Activated T-cell treated with anti-CD3 and anti-CD28 coated beads, Interleukin-2, amount 50 U/mL, for 24 hours (primary cell): ENCODE results near the gene TMC8.
A peak's percentile ranks its signal among the peaks of the same experiment; 100 is the strongest.

Experiments used
- DNase-seq: peaks from one replicate; pipeline ENCODE4 v3.0.0-alpha.2; 2020
- H3K27ac Mint-ChIP-seq: 2 replicates; pipeline ENCODE4 v1.8.0; 2020; ENCODE audit warnings: mild to moderate bottlenecking, mixed read lengths
- H3K27me3 Mint-ChIP-seq: 2 replicates; pipeline ENCODE4 v1.8.0; 2020; ENCODE audit warnings: mixed read lengths
- H3K36me3 Mint-ChIP-seq: 2 replicates; pipeline ENCODE4 v1.8.0; 2020; ENCODE audit warnings: low read depth, mixed read lengths
- H3K4me1 Mint-ChIP-seq: 2 replicates; pipeline ENCODE4 v1.8.0; 2020; ENCODE audit warnings: low read depth, mixed read lengths
- H3K4me3 Mint-ChIP-seq: 2 replicates; pipeline ENCODE4 v1.8.0; 2020; ENCODE audit warnings: mild to moderate bottlenecking, moderate library complexity, mixed read lengths
- H3K9me3 Mint-ChIP-seq: 2 replicates; pipeline ENCODE4 v1.8.0; 2020; ENCODE audit warnings: mixed read lengths

Gene TMC8

DNA sequence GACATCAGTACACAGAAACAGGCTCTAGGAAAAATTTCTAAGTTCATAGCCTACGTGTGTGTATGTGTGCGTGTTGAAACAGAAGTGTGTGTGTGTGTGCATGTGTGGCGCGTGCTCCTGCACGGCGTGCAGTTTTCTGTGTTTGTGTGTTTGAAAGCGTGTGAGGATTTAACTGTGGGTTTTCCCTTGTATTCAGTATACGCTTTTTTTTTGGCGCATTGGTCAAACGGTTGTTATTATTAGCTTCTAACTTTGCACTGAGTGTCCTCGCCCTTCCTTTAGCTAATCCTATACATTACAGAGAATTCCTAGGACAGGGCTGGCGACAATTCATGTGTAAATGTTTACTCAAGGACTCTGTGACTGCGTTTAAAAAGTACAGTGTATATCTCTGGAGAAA lies 25.0 kb upstream of the TMC8 start:
- H3K36me3 Mint-ChIP-seq: peaks cover 77% of the 10 kb centered on the region
- H3K27ac Mint-ChIP-seq: peak overlapping the region; percentile 26
- peaks cover 20% of the 10 kb centered on the region for H3K4me1 Mint-ChIP-seq
- no peak for DNase-seq
- no peaks in the 10 kb centered on the region for H3K9me3 Mint-ChIP-seq
- no peak overlapping the region for H3K4me3 Mint-ChIP-seq
- no peaks in the 10 kb centered on the region for H3K27me3 Mint-ChIP-seq

DNA sequence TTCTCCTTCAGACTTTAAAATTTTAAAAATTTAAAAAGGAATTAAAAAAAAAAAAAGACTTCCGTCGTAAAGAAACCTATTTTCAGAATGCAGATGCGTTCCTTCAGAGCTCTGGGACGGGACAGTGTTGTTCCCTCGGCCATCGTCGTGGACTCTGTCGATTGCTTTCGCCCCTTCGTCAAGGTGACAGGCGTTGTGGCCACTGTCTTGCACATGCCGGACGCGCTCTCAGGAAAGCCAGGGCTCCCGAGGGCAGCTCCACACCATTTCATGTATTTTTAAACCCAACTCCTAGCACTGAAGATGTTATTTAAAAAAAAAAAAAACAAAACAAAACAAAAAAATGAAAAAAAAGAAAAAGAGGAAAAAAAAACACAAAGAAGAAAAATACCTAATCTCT lies 24.4 kb upstream of the TMC8 start:
- peaks cover 77% of the 10 kb centered on the region for H3K36me3 Mint-ChIP-seq
- no peak overlapping the region for H3K27ac Mint-ChIP-seq
- no peaks in the 10 kb centered on the region for H3K27me3 Mint-ChIP-seq
- H3K4me1 Mint-ChIP-seq: peaks cover 22% of the 10 kb centered on the region
- no peaks in the 10 kb centered on the region for H3K9me3 Mint-ChIP-seq
- no peak for DNase-seq
- H3K4me3 Mint-ChIP-seq: no peak overlapping the region

DNA sequence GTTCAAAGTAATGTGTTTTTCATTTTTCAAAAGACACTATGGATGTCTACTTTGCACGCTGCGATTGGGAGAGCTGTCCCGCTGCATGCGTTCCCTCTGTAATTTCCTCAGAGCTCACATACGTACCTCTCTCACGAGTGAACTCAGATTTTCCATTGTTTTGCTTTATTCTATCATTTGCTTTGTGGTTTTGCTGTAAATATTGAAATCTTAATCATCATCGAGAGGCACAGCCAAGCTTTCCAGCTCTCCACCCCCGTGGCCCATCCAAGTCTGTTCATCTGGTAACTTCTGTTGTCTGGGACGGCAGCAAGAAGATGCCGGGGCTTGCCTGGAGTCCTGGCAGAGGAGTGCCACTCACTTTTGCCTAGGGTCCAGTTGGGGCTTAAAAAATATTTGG lies 23.1 kb upstream of the TMC8 start:
- DNase-seq: peak; percentile 50
- Mint-ChIP-seq H3K36me3 (peaks cover 71% of the 10 kb centered on the region), H3K9me3 (no peaks in the 10 kb centered on the region), H3K27me3 (no peaks in the 10 kb centered on the region), H3K4me3 (no peak overlapping the region), H3K4me1 (peaks cover 23% of the 10 kb centered on the region), H3K27ac (peak overlapping the region; percentile 73)

DNA sequence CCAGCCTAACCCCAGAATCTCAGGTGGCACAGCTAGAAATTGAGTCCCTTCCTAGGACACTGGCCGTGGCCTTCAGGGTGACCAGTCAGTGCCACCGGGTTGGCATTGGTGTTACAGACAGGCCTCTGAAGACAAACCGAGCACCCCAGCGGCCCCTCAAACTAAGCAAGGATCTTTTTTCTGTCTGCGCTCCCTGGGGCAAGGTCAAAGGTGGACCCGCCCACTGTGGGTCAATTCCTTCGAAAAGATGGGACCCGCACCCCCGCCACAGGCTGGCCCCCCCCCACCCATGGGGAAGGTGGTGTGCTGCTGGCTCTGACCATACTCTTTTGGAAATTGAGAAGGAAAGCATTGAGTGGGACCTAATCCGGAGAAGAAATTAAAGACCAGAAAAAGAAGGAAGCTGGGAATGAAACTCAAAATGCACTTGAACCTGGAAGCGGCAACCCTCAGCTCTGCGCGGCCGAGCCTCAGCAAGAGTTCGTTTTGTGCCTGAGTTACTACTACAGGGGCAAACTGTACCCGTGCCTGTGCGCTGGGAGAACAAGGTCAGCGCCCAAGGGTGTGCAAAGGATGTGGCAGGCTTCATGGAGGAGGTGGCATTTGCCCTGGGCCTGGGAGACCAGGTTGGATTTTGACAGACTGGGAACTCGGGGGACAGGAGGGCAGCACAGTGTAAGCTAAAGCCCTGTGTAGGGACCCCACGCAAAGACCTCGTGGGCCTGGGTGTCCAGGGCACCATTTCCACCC lies 22.4 kb upstream of the TMC8 start:
- Mint-ChIP-seq H3K36me3 (peaks cover 76% of the 10 kb centered on the region), H3K9me3 (no peaks in the 10 kb centered on the region), H3K27me3 (no peaks in the 10 kb centered on the region), H3K4me1 (peaks cover 30% of the 10 kb centered on the region), H3K27ac (peak overlapping the region; percentile 73), H3K4me3 (no peak overlapping the region)
- no peak for DNase-seq

DNA sequence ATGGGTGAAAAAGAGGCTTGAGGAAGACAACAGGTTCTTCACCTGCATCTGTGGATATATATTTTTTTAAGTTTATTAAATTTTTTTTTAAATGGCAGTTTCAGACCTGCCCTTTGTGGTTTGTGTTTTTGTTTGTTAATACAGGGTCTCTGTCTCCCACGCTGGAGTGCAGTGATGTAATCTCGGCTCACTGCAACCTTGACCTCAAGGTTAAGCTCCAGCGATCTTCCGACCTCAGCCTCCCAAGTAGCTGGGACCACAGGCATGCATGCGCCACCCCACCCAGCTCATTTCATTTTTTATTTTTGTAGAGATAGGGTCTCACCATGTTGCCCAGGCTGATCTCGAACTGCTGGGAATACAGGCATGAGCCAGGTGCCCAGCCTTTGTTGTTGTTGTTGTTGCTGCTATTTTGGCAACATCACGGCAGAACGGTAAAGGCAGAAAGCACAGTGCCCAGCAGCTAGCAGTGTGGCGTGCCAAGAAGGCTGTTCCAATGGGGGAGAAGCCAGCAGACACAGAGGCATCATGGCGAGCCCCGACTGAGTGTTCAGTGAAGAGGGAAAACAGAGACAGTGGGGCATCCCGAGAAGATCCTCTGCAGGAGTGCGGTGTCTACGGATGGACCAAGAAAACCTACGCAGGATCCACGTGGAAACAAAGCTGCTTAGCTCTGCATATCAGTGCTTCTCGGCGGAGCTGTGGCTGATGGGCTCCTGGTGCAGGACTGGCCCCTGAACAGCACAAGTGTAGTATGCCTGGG lies 21.7 kb upstream of the TMC8 start:
- Mint-ChIP-seq H3K4me3 (no peak overlapping the region), H3K4me1 (peaks cover 37% of the 10 kb centered on the region), H3K9me3 (no peaks in the 10 kb centered on the region), H3K27me3 (no peaks in the 10 kb centered on the region), H3K36me3 (peaks cover 76% of the 10 kb centered on the region), H3K27ac (peak overlapping the region; percentile 73)
- DNase-seq: no peak

DNA sequence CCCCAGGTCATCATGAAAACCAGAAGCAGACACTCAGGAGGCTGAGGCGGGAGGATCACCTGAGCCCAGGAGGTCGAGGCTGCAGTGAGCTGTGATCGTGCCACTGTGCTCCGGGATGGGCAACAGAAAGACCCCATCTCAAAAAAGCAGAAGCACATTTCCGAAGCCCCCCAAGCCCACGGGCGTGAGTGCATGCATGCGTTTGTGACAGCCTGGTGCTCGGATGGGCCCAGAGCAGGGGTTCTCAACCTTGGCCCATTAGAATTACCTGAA lies 21.1 kb upstream of the TMC8 start:
- DNase-seq: no peak
- Mint-ChIP-seq H3K4me3 (no peak overlapping the region), H3K36me3 (peaks cover 77% of the 10 kb centered on the region), H3K9me3 (no peaks in the 10 kb centered on the region), H3K27ac (no peak overlapping the region), H3K27me3 (no peaks in the 10 kb centered on the region), H3K4me1 (peaks cover 43% of the 10 kb centered on the region)

DNA sequence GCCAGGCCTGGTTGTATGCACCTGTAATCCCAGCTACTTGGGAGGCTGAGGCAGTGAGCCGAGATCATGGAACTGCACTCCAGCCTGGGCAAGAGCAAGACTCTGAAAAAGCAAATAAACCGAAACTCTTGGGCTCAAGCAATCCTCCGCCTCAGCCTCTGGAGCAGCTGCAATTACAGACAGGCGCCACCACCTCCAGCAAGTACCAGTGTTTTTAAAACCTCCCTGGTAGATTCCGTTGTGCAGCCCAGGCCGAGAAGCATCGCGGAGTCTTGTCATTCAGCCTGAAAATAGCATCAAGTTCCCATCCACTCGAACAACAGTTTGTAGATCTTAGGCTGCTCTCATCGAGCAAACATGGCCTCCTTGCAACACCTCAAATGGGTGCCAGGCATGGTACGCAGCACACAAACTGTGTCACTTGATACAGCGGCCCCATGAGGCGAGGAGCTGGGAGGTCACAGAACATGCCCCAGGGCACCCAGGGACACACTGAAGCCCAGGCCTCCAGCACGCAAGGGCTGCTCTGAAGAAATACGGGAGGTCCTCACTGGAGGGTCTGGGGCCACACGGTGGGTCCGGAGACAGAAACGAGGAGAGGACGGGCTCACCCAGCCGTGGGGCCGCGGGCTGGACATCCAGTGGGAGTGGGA lies 20.1 kb upstream of the TMC8 start:
- H3K27ac Mint-ChIP-seq: peak overlapping the region; percentile 65
- no peaks in the 10 kb centered on the region for H3K27me3 Mint-ChIP-seq
- H3K36me3 Mint-ChIP-seq: peaks cover 78% of the 10 kb centered on the region
- no peak overlapping the region for H3K4me3 Mint-ChIP-seq
- H3K4me1 Mint-ChIP-seq: peaks cover 50% of the 10 kb centered on the region
- H3K9me3 Mint-ChIP-seq: no peaks in the 10 kb centered on the region
- DNase-seq: no peak

DNA sequence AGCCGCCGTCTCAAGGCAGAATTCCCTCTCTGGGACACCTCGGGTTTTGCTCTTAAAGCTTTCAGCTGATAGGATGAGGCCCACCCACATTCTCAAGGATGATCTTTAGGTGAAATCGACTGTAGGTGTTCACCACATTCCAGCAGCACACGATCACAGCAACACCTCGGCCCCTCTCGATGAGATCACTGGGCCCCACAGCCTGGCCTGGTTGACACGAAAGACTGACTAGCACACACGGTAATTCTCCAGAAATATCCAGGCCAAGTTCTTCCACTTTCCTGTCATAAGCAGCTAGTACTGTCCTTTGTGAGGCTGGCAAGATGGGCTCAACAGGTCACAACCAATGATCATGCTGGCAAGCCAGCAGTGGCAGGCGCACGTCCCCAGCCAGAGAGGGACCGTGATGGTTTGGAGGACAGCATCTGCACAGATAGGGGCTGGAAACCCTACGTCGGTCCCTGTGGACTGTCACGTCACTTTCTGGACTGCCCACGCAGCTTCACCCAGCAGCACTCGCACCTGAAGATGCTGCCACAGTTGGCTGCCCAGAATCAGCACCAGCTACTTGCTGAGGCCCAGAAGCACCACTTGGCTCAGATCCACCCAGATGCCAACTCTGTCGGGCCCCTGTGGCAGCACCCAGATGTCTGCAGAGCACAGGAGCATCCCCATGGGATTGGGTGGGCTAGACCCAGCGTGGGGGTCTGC lies 19.4 kb upstream of the TMC8 start:
- peaks cover 75% of the 10 kb centered on the region for H3K36me3 Mint-ChIP-seq
- no peak for DNase-seq
- H3K27me3 Mint-ChIP-seq: no peaks in the 10 kb centered on the region
- no peaks in the 10 kb centered on the region for H3K9me3 Mint-ChIP-seq
- no peak overlapping the region for H3K4me3 Mint-ChIP-seq
- peaks cover 50% of the 10 kb centered on the region for H3K4me1 Mint-ChIP-seq
- peak overlapping the region; percentile 65 for H3K27ac Mint-ChIP-seq

DNA sequence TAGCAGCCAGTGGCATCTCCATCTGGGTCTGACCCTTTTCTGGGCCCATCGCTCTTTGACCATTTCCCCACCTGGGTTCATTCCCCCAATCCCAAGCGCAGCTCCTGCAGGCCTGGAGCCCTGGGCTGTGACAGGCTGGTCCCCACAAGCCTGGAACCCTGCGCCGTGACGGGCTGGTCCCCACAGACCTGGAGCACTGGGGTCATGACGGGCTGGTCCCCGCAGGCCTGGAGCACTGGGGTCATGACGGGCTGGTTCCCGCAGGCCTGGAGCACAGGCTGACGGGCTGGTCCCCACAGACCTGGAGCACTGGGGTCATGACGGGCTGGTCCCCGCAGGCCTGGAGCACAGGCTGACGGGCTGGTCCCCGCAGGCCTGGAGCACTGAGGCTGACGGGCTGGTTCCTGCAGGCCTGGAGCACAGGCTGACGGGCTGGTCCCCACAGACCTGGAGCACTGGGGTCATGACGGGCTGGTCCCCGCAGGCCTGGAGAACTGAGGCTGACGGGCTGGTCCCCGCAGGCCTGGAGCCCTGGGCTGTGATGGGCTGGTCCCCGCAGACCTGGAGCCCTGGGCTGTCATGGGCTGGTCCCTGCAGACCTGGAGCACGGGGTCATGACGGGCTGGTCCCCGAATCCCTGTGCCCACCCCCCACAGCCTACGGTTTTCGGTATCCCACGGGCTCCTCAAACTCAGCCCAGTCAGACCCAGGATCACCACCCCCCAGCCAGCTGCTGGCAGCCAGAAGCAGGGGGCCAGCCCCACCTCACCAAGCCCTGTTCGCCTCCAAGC lies 18.6 kb upstream of the TMC8 start:
- Mint-ChIP-seq H3K27me3 (no peaks in the 10 kb centered on the region), H3K9me3 (no peaks in the 10 kb centered on the region), H3K36me3 (peaks cover 78% of the 10 kb centered on the region), H3K4me3 (no peak overlapping the region), H3K4me1 (peaks cover 51% of the 10 kb centered on the region), H3K27ac (peak overlapping the region; percentile 86)
- no peak for DNase-seq

DNA sequence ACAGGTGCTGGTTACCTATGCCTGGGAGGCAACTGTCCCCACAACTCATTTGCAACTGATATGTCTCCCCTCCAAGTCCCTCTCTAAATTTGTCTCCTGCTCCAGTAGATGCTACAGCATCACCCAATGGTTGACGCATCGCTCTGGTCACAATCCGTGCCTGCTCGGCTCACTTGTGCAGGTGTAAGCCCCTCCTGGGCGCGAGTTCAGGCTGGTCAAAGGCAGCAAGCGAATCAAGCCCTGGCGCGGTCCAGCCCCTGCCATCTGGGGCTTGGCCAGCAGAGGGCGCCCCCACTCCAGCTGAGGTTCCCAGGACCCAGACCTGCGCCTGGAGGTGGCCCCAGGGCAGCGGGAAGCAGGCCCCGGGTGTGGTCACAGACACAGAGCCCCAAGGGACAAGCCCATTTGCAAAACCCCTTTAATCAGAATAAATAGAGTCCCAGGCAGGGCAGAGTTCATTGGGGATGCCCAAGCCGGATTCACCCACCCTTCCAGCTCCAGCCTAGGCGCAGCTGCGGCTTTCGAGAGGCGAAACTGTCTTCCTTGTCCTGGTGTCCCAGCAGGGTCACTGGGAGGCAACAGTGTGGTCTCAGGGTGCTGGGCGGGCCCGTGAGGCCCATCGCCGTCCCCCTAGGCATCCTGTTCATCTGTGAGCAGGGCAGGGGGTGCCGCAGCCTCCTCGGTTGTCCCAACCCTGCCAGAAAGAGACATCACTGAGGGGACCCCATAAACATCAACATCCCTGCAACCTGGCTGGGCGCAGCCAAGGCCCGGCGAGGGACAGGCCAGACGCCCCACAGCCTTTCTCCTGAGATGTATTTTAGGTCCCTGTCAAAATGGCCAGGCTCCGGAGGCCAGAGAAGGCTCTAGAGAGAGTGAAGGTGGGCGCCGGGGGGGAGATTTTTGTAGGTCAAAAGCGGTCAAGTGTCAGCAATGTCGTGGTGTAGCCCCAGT lies 17.8 kb upstream of the TMC8 start:
- Mint-ChIP-seq H3K27ac (peak overlapping the region; percentile 86), H3K9me3 (no peaks in the 10 kb centered on the region), H3K4me3 (no peak overlapping the region), H3K4me1 (peaks cover 49% of the 10 kb centered on the region), H3K36me3 (peaks cover 73% of the 10 kb centered on the region), H3K27me3 (no peaks in the 10 kb centered on the region)
- peak; percentile 91 for DNase-seq

DNA sequence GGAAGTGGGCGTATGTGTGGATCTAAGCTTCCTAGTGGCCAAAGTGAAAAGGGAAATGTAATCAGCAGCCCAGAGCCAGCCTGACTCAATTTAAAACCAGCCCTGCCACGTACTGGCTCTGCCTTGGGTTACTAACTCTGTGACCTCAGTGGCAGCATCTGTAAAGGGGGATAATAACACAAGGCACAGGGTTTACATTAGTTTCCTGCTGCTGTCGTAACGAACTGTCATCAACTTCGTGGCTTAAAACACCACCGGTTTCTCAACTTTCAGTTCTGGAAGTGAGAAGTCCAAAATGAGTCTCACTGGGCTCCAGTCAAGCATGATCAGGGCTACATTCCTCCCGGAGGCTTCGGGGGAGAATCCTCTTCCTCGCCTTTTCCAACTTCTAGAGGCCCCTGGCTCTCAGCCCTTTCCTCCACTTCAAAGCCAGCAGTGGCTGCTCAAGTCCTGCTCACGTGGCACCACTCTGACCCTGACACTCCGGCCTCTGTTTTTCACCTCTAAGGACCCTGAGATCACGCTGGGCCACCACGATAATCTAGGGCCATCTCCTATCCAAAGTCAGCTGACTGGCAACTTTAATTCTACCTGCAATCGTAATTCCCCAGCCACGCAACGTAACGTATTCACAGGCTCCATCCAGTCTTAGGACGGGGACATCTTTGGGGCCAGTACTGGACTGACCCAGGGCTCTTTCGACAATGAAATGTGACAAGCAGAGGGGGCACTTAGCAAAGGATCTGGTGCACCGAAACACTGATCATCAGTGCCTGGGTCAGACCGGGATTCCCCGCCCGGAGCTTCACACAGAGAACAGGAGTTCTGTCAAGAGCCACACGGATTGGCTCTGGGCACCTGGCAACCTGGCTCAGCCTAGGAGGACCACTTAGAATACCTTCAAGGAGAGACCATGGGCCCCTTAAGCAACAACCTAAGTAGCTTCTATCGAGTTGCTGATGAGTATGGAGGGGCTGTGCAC lies 16.5 kb upstream of the TMC8 start:
- Mint-ChIP-seq H3K27ac (peak overlapping the region; percentile 83), H3K4me3 (no peak overlapping the region), H3K36me3 (peaks cover 67% of the 10 kb centered on the region), H3K9me3 (no peaks in the 10 kb centered on the region), H3K4me1 (peaks cover 43% of the 10 kb centered on the region), H3K27me3 (no peaks in the 10 kb centered on the region)
- DNase-seq: no peak

DNA sequence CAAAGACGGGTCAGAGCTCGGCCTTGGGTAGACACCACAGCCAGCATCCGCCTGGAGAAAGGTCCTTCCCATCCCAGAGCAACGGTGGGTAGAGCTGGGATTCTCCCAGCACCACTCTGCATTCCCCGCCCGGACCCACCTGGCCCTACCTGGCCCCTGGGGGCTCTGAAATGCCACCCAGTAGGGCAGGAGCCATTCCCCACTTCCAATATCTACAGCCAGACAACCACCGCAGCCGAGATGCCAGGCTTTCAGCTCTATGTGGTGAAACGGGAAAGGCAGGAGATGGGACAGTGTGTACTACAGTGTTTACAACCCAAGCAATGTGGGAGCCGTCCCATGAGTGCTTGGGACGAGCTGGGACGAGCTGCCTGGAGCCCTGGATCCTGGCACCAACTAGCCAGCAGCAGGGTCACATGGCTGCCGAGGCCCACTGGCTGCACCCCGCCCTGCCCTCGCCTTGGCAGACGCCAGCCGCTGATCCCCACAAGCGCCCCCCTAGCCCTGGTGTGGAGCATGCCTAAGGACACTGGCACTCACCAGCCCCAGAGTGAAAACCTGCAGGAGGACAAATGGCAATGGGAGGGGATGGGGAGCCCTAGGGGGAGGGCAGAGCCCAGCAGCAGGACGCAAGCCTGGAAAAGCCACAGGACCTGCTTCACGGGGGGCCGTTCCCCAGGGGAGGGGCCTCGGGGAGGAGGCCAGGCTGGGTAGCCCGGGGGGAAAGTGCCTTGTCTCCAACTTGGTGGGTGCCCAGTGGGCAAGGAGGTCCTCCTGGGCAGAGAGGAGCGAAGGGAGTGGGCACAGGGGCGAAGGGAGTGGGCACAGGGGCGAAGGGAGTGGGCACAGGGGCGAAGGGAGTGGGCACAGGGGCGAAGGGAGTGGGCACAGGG lies 15.5 kb upstream of the TMC8 start:
- peak overlapping the region; percentile 57 for H3K27ac Mint-ChIP-seq
- no peak overlapping the region for H3K4me3 Mint-ChIP-seq
- H3K9me3 Mint-ChIP-seq: no peaks in the 10 kb centered on the region
- DNase-seq: no peak
- H3K36me3 Mint-ChIP-seq: peaks cover 62% of the 10 kb centered on the region
- peaks cover 47% of the 10 kb centered on the region for H3K4me1 Mint-ChIP-seq
- H3K27me3 Mint-ChIP-seq: no peaks in the 10 kb centered on the region
